ENCODE measurements around the gene MAJIN. TPM values are rescaled to one million over a fixed set of nuclear protein-coding genes. Genes with fewer than 3 reads are reported as not detected.

MAJIN gene
- total RNA-seq, 1 donor, result not detected

- H3K4me3 ChIP-seq (ENCODE audit: low read depth, low read length), result no peak overlapping the region
- DNase-seq (ENCODE audit: low read depth), result no peak
- no peak for TF ChIP-seq CTCF (IDR thresholded peaks at IDR 0.05; ENCODE audit: insufficient read depth, low read length)
These were observed 71.6 kb downstream of the MAJIN start for GRCh38 chr11:64900263-64900678.

DNA sequence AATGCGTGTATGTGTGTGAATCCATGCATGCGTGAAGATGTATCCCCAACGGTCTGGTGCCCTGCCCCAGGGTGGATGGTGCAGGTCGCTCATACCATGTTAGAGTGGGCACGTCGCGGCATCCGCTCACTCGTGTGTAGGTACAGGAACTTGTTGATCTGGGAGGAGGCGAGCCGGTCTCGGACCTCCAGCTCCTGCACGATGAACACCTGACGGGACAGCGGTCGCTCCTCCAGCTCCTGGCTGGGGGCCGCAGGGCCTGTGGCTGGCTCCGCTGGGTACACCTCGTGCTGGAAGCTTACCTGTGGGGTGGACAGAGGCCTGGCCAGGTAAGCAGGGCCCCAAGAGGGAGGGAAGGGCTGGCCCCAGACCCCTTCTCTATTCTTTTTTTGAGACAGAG is 73.4 kb downstream of the MAJIN start:
- TF ChIP-seq CTCF (IDR thresholded peaks at IDR 0.05; ENCODE audit: insufficient read depth, low read length), result no peak
- H3K4me3 ChIP-seq (ENCODE audit: low read depth, low read length), result no peak overlapping the region
- DNase-seq (ENCODE audit: low read depth), result no peak

- no peak overlapping the region for H3K4me3 ChIP-seq (ENCODE audit: low read depth, low read length)
- DNase-seq (ENCODE audit: low read depth), result no peak
- no peak for TF ChIP-seq CTCF (IDR thresholded peaks at IDR 0.05; ENCODE audit: insufficient read depth, low read length)
These were observed 73.8 kb downstream of the MAJIN start for GRCh38 chr11:64898076-64898445.

GRCh38 chr11:64897381-64898075 is 74.4 kb downstream of the MAJIN start:
- TF ChIP-seq CTCF (IDR thresholded peaks at IDR 0.05; ENCODE audit: insufficient read depth, low read length), result no peak
- no peak overlapping the region for H3K4me3 ChIP-seq (ENCODE audit: low read depth, low read length)
- no peak for DNase-seq (ENCODE audit: low read depth)

DNA sequence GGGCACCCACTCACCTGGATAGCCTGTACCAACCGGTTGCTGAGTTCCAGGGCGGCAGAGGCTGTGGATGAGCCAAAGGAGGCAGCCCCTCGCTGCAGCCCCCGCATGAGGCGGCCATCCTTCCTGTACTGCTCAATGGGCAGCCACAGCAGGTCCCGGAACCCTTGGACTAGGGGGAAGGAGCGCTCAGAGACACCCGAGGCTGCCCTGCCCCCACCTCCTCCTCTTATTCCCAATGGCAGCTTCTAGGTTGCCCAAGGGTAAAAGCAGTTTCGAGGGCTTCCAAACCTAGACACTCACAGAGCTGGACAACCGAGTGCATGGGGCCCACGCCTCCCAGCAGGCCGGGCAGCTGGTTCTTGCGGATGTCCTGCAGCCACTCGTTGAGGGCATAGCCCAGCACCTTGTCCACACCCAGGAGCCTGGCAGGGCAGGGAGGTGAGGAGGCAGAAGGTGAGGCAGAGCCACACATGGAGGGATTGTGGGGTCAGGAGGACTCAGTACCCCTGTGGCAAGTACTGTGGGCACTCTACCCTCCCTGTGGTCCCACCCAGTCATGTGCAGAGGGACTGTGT is 75.4 kb downstream of the MAJIN start:
- no peak for DNase-seq (ENCODE audit: low read depth)
- TF ChIP-seq CTCF (IDR thresholded peaks at IDR 0.05; ENCODE audit: insufficient read depth, low read length), result no peak
- no peak overlapping the region for H3K4me3 ChIP-seq (ENCODE audit: low read depth, low read length)

GRCh38 chr11:64894812-64895452 is 77.0 kb downstream of the MAJIN start:
- no peak overlapping the region for H3K4me3 ChIP-seq (ENCODE audit: low read depth, low read length)
- TF ChIP-seq CTCF (IDR thresholded peaks at IDR 0.05; ENCODE audit: insufficient read depth, low read length), result no peak
- DNase-seq (ENCODE audit: low read depth), result no peak

Measured in fibroblast of the aortic adventitia (primary cell).